GM21390 (cell line): ENCODE results near the gene ST8SIA4.

Experiments
- ATAC-seq: cut with Tn5 transposase; IDR thresholded peaks from one replicate; pipeline ENCODE4 v1.9.1; 2021; ENCODE audit not compliant: unreplicated experiment

The ST8SIA4 gene, protein sequence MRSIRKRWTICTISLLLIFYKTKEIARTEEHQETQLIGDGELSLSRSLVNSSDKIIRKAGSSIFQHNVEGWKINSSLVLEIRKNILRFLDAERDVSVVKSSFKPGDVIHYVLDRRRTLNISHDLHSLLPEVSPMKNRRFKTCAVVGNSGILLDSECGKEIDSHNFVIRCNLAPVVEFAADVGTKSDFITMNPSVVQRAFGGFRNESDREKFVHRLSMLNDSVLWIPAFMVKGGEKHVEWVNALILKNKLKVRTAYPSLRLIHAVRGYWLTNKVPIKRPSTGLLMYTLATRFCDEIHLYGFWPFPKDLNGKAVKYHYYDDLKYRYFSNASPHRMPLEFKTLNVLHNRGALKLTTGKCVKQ

DNA sequence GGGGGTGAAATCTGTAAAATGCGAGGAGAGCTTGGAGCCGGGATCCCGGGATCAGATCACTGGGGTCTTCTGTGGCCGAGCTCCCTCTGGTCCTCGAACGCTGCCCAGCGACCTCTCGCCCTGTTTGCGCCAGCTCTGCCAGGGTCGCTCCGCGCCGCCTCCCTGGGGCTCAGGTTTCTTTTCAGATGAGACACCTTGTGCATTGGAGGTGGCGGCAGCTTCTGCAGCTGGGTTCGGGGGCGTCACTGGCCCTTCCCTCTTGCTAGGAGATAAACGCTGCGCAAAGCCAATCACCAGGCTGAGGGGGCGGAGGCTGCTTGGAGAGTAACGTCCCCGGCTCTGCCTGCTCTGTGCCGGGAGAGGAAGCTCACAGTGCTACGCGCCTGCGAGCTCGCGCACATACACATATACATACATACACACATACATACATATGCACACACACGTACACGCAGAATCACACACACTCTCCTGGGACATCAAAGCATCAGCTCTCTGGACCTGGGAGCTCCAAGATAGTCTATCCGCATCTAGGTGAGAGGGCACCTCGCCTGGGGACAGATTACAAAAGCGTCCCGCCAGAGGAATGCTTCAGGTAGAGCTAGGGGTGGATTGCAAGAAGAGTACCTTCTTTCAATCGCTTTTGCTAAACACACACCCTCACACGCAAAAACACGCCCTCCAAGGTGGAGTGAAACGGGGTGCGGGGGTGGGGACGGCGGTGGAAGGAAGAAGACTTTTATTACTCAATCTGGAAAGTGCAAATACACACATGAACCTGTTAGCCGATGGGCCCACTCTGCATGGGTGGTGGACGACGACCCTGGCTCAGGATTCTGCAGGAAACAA, at the start of gene ST8SIA4:
ST8SIA4 (minus strand) TSS at position 244 of the 849 bp plus-strand sequence. CDS start 327 bp downstream, outside the sequence.
- peak; percentile 66 for ATAC-seq

- ATAC-seq = no peak
These were observed 47.9 kb upstream of the ST8SIA4 start for GRCh38 chr5:100950985-100951384.

GRCh38 chr5:100913298-100913697, 10.2 kb upstream of the ST8SIA4 start:
- ATAC-seq = no peak

- ATAC-seq = no peak
These were observed 6.0 kb upstream of the ST8SIA4 start for GRCh38 chr5:100909034-100909433.

GRCh38 chr5:100905259-100905914, 2.3 kb upstream of the ST8SIA4 start:
- no peak for ATAC-seq

DNA sequence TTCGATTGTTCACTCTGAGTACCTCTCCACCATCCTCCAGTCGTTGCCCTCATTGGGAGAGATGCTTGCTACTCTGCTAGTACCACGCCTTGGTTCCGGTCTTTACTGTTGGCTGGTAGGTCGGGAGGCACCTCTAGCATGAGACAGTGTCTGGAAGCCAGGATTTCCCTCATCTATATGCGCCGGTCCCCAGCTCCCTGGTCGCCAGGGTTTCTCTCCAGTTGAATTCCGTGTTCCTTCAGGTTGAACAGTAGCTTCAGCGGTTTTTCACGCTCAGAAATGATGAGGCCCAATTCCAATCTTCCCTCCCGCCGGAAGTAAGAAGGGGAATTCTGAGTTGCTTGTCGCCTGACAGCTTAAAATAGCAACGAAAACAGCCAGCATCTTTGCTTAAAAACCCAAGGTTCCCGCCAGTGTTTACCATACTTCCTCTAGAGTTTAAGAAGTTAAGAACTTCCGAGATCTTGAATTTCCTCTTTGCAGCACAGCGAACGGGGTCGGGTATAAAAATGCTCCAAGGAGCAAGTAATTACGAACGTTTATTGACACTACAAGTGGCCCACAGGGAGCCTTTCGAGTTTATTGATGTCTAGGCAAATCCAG, 1.3 kb upstream of the ST8SIA4 start:
- ATAC-seq = peak; percentile 22

DNA sequence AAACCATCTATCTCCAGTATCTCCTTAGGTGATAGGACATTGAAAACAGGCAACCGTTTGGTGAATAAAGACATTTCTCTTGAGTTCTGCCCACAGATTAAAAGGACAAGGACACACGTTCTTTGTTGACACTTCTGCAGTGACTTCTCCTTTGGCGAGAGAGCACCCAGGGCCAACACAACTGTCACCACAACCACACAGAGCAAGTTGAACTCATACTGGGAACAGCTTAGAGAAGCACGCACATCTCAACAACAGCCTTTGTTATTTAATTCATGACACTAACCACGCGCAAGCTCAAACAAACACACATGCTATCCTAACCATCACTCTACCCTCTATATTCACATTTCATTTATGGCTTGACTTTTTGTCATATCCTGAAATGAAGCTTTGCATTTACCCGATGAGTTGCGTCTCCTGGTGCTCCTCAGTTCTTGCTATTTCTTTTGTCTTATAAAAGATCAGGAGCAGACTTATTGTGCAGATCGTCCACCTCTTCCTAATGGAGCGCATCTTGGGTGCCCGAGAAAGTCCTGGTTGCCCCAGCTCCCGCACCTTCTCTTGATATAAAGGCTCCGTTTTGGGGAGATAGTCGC, 543 bp downstream of the ST8SIA4 start:
- no peak for ATAC-seq

- no peak for ATAC-seq
These were observed 1.2 kb downstream of the ST8SIA4 start for GRCh38 chr5:100901821-100902341.

DNA sequence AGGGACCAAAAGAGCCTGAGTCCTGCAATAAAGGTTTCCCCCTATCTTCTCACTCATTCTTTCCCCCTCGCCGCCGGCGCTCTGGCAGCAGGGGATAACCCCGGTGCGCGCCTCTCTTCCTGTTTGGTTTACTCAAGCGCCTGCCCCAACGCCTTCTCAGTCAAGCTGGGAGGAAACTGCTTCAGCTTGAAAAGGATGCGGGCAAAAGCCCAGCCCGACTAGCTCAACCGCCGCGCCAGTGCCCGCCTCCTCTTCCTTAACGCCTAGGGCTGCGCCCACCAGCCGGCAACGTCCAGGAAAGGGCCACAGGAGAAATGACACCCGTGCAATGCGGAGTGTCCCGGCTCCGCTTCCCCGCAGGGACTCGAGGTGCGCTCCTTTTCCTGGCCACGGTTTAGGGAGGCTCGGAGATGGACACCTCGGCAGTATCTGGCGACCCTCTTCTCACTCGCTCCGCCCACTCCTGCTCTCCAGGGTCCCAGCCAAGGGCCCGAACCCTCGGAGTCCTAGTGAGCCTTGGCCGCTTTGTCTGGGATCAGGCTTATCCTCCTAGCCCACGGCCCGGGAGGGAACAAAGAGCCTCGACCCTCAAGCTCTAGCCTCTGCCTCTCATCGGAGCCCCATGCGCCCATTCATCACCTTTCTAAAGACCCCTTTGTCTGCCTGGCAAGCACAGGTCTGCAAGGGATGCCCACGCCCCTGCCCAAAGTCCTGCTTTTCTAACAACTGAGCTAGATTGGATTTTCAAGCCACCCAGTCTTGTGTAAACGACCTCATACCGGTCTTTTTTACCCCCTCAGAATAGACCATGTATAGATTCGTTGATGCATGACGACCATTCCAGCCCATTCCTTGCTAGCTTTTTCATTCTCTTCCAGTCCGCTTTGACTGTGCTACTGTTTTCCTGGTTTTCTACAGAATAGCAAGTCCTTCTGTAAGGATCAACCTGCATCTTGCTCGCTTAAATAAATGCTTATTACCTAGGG, 2.0 kb downstream of the ST8SIA4 start:
- peak; percentile 32 for ATAC-seq

DNA sequence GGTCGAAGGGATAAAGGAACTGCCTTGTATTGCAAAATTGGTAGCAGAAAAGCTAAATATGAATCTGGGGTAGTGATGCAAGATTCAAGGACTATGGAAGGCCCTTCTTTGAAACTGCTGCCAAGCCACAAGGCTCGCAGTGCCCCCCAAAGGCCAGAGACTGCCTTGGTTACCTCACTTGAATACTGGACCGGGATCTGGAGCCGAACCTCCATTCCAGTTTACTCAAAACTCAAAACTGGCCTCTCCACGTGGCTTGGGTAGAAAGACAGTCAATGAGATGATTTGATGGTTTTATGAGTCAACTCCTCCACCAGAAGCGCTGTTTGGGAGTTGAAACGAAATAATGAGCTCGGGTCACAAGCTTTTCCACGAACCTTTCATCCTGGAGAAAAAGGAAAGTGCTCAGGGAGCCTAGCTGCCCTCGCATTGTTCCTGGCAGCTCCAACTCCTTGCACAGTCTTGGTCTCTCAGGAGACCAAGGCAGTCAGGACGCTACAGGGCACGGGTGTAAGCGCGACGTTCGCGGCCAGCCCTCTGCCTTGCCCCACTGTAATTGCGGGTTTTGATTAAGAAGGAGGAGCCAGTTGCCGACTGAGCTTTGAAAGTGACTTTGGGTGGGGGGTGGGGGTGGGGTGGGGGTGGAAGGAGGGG, 2.8 kb downstream of the ST8SIA4 start:
- ATAC-seq = peak; percentile 9

- no peak for ATAC-seq
These were observed 3.4 kb downstream of the ST8SIA4 start for GRCh38 chr5:100899675-100900074.

DNA sequence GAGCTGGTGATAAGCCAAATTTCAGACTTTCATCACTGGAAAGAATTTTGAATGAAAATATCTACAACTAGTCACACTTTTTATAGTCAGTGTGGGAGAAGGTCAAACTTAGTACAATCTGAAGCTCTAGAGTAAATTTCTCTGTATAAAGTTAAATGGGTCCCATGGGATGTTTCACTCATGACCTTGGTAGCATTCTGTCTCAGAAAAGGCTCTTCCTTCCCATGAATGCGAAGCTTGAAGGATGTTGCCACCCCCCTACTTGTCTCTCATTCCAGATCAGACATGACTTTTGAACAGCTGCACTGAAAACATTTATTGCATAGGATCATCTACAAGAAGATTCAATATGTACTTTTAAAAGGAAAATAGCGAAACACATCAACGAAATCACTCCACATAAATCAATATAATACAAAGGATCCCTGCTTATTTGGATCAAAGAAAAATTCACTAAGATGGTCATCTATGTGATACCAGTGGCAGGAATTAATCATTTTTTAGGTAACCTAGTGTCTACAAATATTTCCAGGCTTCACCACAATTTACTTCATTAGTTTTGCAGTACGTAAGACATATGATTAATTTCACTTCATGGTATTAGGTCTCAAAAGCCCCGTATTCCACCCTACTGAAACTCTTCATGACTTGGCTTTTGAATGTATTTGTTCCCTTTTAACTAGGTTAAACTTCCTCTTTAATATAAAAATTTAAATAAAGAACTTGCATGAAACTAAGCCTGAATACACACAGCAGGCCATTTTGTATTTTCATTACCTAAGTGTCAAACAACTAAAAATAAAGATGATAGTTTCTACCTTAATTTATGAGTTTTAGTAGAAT, 4.4 kb downstream of the ST8SIA4 start:
- ATAC-seq = no peak

DNA sequence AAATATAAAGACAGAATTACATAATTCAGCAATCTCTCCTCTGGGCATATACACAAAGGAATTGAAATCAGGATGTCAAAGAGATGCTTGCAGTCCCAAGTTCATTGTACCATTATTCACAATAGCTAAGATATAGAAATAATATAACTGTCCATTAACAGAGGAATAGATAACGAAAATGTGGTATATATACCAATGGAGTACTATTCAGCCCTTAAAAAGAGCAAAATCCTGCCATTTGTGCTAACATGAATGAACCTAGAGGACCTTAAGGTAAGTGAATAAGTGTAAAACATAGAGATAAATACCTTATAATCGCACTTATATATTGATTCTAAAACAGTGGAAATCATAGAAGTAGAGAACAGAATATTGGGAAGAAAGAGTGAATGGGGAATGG, 7.0 kb downstream of the ST8SIA4 start:
- ATAC-seq = no peak

DNA sequence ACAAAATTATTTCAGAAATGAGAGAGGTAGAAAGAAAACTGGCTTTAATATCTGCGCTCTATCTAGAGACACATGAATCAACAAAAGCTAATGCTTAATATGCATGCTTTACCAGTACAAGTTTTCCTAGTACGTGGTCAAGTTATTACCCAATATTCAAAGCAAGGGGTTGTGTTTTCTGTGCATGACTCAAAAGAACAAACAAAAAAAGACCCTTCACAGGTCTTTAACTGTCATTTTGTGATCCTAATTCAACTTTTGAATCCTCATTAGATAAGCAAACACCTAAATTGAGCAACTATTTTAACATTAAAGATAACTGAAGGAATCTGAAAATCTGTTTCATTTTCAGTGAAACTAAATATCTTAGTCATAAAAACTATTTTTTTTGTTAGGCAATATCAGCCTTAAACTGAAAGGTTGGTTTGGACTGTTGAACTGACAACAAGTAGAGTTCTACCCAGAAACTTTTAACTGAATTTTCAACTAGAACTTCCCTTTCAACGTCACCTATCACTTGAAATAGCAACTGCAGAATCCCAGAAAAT, 12.5 kb downstream of the ST8SIA4 start:
- ATAC-seq = peak; percentile 71

- ATAC-seq = no peak
These were observed 13.2 kb downstream of the ST8SIA4 start for GRCh38 chr5:100889896-100890295.

DNA sequence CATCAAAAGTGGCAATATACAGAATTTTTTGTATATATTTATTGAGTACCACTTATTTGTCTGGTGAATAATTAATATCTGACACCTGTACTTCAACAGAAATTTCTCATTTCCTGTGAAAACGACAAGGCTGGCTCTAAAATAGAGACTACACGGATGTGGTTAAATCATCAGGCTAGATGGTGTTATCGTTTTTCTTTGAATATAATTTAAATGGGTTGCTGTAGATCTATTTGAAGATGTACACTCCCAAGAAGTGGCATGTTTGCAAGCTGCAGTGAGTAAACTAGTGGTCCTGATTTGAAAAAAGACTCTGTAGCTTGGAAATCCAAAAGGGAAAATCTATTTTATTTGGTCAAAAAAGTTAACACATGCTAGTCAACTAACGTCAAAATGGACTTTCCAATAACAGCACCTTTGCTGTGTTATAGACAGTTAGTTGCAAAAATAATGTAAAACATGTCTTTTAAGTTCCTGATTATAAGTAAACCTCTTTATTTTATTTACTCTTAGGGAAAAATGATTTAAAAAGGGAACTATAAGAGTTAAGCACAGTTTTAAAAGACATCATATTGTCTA, 13.8 kb downstream of the ST8SIA4 start:
- peak; percentile 57 for ATAC-seq

DNA sequence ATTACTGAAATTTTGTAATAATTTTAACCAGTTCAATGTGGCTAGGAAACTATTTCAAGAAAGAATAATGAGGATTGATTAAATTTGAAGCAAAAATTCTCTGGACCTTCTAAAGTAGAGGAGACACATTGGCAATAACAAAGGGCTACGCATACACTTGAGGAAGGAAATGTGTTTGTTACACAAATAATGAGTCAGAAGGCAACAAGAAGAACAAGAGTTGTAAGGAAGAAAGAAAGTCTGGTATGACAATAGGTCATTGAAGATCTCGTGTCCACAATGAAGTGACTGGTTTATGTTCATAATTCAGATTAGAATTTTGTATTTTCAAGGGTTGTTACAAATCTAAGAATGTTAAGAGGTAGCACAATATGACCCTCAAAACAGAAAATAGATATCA, 25.8 kb downstream of the ST8SIA4 start:
- ATAC-seq = no peak
